Measurements from ENCODE around the gene MTRF1L. TPM values are rescaled to one million over a fixed set of nuclear protein-coding genes. Genes with fewer than 3 reads are reported as not detected.
A peak's percentile ranks its signal among the peaks of the same experiment; 100 is the strongest.

MTRF1L gene
- total and polyA plus RNA-seq, 8 donors = 4.4 to 9.9 (median 7.3) TPM

- FAIRE-seq (no peak), DNase-seq (no peak), ATAC-seq (no peak)
- no peaks in the 10 kb centered on the region for H3K9me3 ChIP-seq
- no peak overlapping the region for H3K27ac ChIP-seq
- no peaks in the 10 kb centered on the region for H3K27me3 ChIP-seq
- H3K36me3 ChIP-seq = no peaks in the 10 kb centered on the region
- no peak for TF ChIP-seq CTCF (IDR thresholded peaks at IDR 0.05)
- WGBS, 2 donors = 49 to 62% methylated on average over 3 of the region's 3 CpGs
- H3K4me1 ChIP-seq = no peaks in the 10 kb centered on the region
- H3K4me3 ChIP-seq = no peak overlapping the region
- intact Hi-C loops (cut with DNase I) = loop anchor here in 1 of 3 donors (10.0 kb wide), 1 partner anchor 85 kb away; no protein-coding TSS in a partner anchor
Observed at GRCh38 chr6:152950240-152950639, 52.3 kb downstream of the MTRF1L start.

- WGBS, 2 donors = 15 to 16% methylated on average over 9 of the region's 9 CpGs
- Histone ChIP-seq H3K9me3 (no peaks in the 10 kb centered on the region), H3K36me3 (no peaks in the 10 kb centered on the region), H3K4me1 (no peaks in the 10 kb centered on the region), H3K27ac (no peak overlapping the region), H3K4me3 (no peak overlapping the region), H3K27me3 (peaks cover 0 to 12% (median 0%) of the 10 kb centered on the region in 4 donors)
- peak; percentile 20 to 39 (median 32) for TF ChIP-seq CTCF (IDR thresholded peaks at IDR 0.05)
- no peak for DNase-seq
- ATAC-seq = peak; percentile 58 to 84 (median 78)
- no peak for FAIRE-seq
- intact Hi-C loops (cut with DNase I) = no loop called here
Observed at GRCh38 chr6:152948150-152948768, 54.2 kb downstream of the MTRF1L start.

- Histone ChIP-seq H3K27me3 (peaks cover 0 to 13% (median 0%) of the 10 kb centered on the region in 4 donors), H3K4me3 (no peak overlapping the region), H3K27ac (no peak overlapping the region), H3K4me1 (no peaks in the 10 kb centered on the region), H3K9me3 (no peaks in the 10 kb centered on the region), H3K36me3 (no peaks in the 10 kb centered on the region)
- no peak for FAIRE-seq
- no peak for ATAC-seq
- 38 to 40% methylated on average over 2 of the region's 2 CpGs for WGBS, 2 donors
- no peak for DNase-seq
- TF ChIP-seq CTCF (IDR thresholded peaks at IDR 0.05) = no peak
- intact Hi-C loops (cut with DNase I) = no loop called here
Observed at GRCh38 chr6:152946995-152947394, 55.5 kb downstream of the MTRF1L start.

- H3K4me1 ChIP-seq = no peaks in the 10 kb centered on the region
- intact Hi-C loops (cut with DNase I) = no loop called here
- no peak overlapping the region for H3K4me3 ChIP-seq
- no peak for FAIRE-seq
- 65 to 77% methylated on average over 3 of the region's 3 CpGs for WGBS, 2 donors
- no peak for ATAC-seq
- H3K27ac ChIP-seq = no peak overlapping the region
- TF ChIP-seq CTCF (IDR thresholded peaks at IDR 0.05) = no peak
- no peak for DNase-seq
- H3K27me3 ChIP-seq = peaks cover 0 to 13% (median 0%) of the 10 kb centered on the region in 4 donors
- H3K36me3 ChIP-seq = no peaks in the 10 kb centered on the region
- no peaks in the 10 kb centered on the region for H3K9me3 ChIP-seq
Observed at GRCh38 chr6:152946484-152946883, 56.0 kb downstream of the MTRF1L start.

GRCh38 chr6:152943260-152943897, 59.1 kb downstream of the MTRF1L start:
- FAIRE-seq = no peak
- Histone ChIP-seq H3K9me3 (no peaks in the 10 kb centered on the region), H3K4me3 (no peak overlapping the region), H3K27ac (no peak overlapping the region), H3K4me1 (no peaks in the 10 kb centered on the region), H3K36me3 (no peaks in the 10 kb centered on the region), H3K27me3 (peaks cover 0 to 13% (median 0%) of the 10 kb centered on the region in 4 donors)
- WGBS, 2 donors = 70 to 84% methylated on average over 2 of the region's 2 CpGs
- TF ChIP-seq CTCF (IDR thresholded peaks at IDR 0.05) = no peak
- intact Hi-C loops (cut with DNase I) = no loop called here
- no peak for ATAC-seq
- no peak for DNase-seq

Measured in pancreas (tissue), 10 donors.